HG02798 (cell line): ENCODE measurements around the gene SLC25A10.

Experiments used
- ATAC-seq: cut with Tn5 transposase; IDR thresholded peaks from one replicate; pipeline ENCODE4 v1.9.1; 2021; ENCODE audit warnings: mild to moderate bottlenecking; ENCODE audit not compliant: unreplicated experiment, poor library complexity

SLC25A10 gene

DNA sequence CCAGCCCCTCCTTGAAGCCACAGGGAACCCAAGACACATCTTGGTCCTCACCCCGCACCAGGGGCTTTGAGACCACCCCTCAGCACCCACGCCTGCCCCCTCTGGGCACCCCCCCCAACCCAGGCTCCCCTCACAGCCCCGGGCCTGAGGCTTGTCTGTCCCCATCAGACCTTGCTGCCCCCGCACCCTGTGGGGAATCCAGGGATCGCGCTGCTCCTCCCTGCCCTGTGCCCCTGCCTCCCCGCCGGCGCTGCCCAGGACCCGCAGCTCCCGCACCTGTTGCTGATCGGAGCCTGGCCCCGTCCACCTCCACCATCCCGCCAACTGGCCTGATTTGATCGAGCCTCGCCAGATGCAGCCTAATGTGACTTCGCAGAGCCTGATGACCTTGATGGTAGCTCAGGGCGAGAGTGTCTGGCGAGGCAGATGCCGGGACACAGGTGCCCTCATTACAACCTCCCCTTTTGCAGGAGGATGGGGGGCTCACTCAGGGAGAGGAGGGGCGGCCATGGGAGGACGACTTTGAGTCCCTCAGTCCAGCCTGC, 29.0 kb downstream of the SLC25A10 start:
- ATAC-seq = no peak

DNA sequence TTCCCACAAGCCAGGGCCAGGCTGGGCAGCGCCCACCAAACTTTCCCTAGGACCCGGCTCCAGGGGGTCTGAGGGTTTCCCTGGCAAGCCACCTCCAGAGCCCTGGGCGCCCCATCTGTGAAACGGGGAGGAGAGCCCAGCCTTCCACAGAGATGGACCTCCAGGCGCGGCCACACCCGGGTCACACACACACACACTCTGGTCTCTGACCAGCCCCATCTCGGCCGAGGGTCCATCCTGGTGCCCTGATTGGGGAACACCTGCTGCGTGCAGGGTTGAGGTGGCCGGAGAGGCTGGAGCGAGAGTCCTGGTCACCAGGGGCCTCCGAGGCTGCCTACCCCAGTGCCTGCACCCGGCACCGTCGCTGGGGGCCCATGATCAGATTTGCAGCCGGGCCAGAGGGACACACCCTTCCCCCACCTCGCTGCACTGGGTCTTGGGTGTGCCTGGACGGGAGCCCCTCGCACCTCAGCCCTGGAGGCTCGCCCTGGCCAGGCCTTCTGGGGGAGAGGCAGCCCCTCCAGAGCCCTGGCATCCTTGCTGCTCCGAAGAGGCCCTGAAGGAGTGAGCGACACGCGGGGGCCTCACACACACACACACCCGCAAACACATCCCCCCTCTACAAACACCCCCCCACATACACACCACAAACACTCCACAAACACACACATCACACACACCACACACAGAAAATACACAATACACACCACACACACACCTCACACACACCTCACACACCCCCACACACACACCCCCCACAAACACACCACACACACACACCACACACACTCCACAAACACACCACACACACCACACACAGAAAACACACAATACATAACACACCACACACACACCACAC, 29.7 kb downstream of the SLC25A10 start:
- no peak for ATAC-seq
